ENCODE measurements around the gene CTAGE6.
"Not testable (repeated sequence)": the region's sequence is repeated elsewhere in the genome, so short reads cannot be mapped to it uniquely, and the experiment has no call there.

- TF ChIP-seq EZH2 (optimal IDR thresholded peaks at IDR 0.05; ENCODE audit: low read depth, low read length); CTCF (IDR thresholded peaks at IDR 0.05; ENCODE audit: low read length): not testable (repeated sequence)
Measured at GRCh38 chr7:143806664-143807071, 49.2 kb upstream of the CTAGE6 start.

Measured in MM.1S (cell line).